Skeletal muscle satellite cell (primary cell): ENCODE measurements around the gene IFNA4. TPM values are rescaled to one million over a fixed set of nuclear protein-coding genes. Genes with fewer than 3 reads are reported as not detected.
"Not testable (repeated sequence)": the region's sequence is repeated elsewhere in the genome, so short reads cannot be mapped to it uniquely, and the experiment has no call there.

Experiments used
- H3K27me3 ChIP-seq: 2 replicates; pipeline ENCODE4 v1.7.0; 2013; ENCODE audit warnings: low read length; ENCODE audit not compliant: control insufficient read depth, insufficient read depth
- H3K36me3 ChIP-seq: 2 replicates; pipeline ENCODE4 v1.7.0; 2013; ENCODE audit warnings: mild to moderate bottlenecking, control low read depth, low read length; ENCODE audit not compliant: insufficient read depth
- H3K4me1 ChIP-seq: 2 replicates; pipeline ENCODE4 v1.7.0; 2013; ENCODE audit warnings: low read length; ENCODE audit not compliant: control insufficient read depth, insufficient read depth
- H3K4me2 ChIP-seq: 2 replicates; pipeline ENCODE4 v1.7.0; 2013; ENCODE audit warnings: mild to moderate bottlenecking, low read length
- H3K4me3 ChIP-seq: 2 replicates; pipeline ENCODE4 v1.7.0; 2013; ENCODE audit warnings: low read length
- H3K9ac ChIP-seq: 2 replicates; pipeline ENCODE4 v1.7.0; 2013; ENCODE audit warnings: mild to moderate bottlenecking, low read depth, low read length, moderate library complexity
- H3K9me3 ChIP-seq: replicated peaks from 2 replicates; pipeline ENCODE4 v1.7.0; 2013; ENCODE audit warnings: mild to moderate bottlenecking, control low read depth, low read length
- total RNA-seq: library from RNA; depleted of rRNA; stranded (reverse); fragments of >200 nt; gene quantifications from 2 replicates; pipeline ENCODE4 v1.2.3, GENCODE V29; 2012; rRNA removed

IFNA4 gene
- not detected in 2 replicates for total RNA-seq

DNA sequence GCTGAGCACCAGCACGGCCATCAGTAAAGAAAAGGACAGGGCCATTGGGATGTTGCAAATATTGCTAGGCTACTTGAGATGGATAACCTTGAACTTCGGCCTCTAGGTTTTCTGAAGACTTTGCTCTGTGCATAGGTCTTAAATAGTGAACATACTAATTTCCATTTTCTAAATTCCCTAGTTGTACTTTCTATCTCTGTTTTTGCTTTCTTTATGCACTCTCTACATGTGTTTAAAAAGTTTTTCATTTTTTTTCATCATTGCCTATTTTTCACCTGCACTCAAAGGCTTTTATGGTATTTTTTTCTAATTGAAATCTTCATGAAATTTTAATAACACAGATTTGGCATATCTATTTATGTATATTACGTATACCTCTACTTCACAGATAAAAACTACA lies at the start of gene IFNA4:
Gene IFNA4 (minus strand): TSS at position 101 of the 400 bp plus-strand sequence. CDS start 56 bp downstream, at position 45.
- not testable (repeated sequence) for H3K4me1 ChIP-seq, H3K4me2 ChIP-seq, H3K36me3 ChIP-seq, H3K9ac ChIP-seq, H3K27me3 ChIP-seq, H3K9me3 ChIP-seq, H3K4me3 ChIP-seq

DNA sequence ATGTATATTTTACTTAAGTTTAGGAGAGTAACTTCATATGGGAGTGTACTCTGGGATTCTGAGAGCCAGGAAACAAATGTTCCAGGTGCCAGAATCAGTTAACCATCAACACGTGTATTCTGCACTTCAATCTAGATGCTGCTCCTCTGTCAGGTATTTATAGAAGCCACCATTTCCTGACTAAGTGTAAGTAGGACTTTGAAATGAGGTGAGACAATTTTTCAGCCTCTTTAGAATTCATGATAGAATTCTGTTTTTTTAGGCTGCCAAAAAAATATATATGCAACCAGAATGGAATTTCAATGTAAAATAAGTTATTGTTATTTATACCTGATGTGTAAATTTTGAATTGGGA lies 49.0 kb upstream of the IFNA4 start:
- H3K4me3 ChIP-seq, H3K9ac ChIP-seq, H3K9me3 ChIP-seq, H3K4me2 ChIP-seq, H3K4me1 ChIP-seq, H3K36me3 ChIP-seq: not testable (repeated sequence)
- H3K27me3 ChIP-seq: peaks cover 42% of the 10 kb centered on the region

GRCh38 chr9:21235468-21236359 lies 48.3 kb upstream of the IFNA4 start:
- H3K9ac ChIP-seq, H3K4me2 ChIP-seq, H3K4me3 ChIP-seq, H3K36me3 ChIP-seq, H3K4me1 ChIP-seq, H3K9me3 ChIP-seq: not testable (repeated sequence)
- peaks cover 41% of the 10 kb centered on the region for H3K27me3 ChIP-seq

DNA sequence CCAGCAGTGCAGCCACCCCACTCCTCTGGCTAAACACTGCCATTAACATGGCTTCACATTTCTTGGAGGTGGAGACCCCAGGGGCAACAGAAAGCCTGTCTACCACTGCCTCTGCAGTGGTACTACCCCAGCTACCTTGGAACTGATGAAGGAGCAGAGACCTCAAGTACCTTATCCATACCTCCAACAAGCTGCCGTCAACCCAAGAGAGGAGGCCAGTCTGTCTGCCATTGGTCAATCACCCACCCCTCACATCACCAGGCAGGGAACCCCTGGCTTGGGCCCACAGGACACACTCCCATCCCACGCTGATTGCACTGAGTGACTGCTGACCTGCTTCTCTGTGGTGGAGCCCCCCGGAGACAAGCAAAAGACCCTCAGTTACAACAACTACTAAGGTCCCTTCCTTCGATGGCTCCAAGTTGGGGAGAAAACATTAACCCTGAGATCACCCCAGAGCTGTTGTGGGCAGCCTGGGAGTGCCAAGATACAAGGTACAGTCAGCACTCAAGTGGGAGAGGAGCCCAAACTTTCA lies 46.8 kb upstream of the IFNA4 start:
- Histone ChIP-seq H3K27me3 (peaks cover 33% of the 10 kb centered on the region), H3K4me2 (no peak overlapping the region), H3K9me3 (no peaks in the 10 kb centered on the region), H3K4me1 (no peaks in the 10 kb centered on the region), H3K9ac (no peak overlapping the region), H3K36me3 (no peaks in the 10 kb centered on the region), H3K4me3 (no peak overlapping the region)

DNA sequence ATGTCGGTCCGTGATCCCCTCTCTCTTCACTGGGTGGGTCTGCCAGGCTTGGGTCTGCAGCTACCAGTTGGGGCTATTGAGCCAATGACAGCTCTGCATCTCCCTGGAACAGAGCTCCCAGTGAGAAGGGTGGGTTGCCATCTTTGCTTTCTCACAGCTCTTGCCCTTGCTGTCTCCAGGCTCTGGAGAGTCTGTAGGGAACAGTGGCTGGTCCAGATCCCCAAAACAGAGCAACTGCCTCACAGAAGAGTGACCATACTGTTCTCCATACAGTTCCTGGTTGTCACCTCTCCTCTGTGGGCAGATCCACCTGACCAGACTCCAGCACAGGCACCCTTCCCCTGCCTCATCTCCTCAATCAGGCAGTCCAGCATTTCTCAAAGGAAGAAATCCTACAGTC lies 45.9 kb upstream of the IFNA4 start:
- Histone ChIP-seq H3K9ac (no peak overlapping the region), H3K27me3 (peaks cover 32% of the 10 kb centered on the region), H3K36me3 (no peaks in the 10 kb centered on the region)

DNA sequence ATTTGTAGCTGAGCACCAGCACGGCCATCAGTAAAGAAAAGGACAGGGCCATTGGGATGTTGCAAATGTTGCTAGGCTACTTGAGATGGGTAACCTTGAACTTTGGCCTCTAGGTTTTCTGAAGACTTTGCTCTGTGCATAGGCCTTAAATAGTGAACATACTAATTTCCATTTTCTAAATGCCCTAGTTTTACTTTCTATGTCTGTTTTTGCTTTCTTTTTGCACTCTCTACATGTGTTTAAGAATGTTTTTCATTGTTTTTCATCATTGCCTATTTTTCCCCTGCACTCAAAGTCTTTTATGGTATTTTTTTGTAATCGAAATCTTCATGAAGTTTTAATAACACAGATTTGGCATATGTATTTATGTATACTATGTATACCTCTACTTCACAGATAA lies 40.7 kb upstream of the IFNA4 start, which contains the start of gene IFNA17:
Gene IFNA17 (minus strand): TSS at position 101 of the 400 bp plus-strand sequence. CDS start 49 bp downstream, at position 52.
- no peaks in the 10 kb centered on the region for H3K36me3 ChIP-seq
- no peak within 1 kb of the TSS for H3K4me3 ChIP-seq
- no peak within 1 kb of the TSS for H3K4me2 ChIP-seq
- H3K9ac ChIP-seq: no peak within 1 kb of the TSS
- peaks cover 20% of the 10 kb centered on the region for H3K27me3 ChIP-seq
- no peaks in the 10 kb centered on the region for H3K4me1 ChIP-seq
- no peaks in the 10 kb centered on the region for H3K9me3 ChIP-seq

More for the DNA sequence above, 45.9 kb upstream of the IFNA4 start:
- Histone ChIP-seq H3K4me3 (no peak overlapping the region), H3K4me1 (no peaks in the 10 kb centered on the region), H3K9me3 (no peaks in the 10 kb centered on the region), H3K4me2 (no peak overlapping the region)

DNA sequence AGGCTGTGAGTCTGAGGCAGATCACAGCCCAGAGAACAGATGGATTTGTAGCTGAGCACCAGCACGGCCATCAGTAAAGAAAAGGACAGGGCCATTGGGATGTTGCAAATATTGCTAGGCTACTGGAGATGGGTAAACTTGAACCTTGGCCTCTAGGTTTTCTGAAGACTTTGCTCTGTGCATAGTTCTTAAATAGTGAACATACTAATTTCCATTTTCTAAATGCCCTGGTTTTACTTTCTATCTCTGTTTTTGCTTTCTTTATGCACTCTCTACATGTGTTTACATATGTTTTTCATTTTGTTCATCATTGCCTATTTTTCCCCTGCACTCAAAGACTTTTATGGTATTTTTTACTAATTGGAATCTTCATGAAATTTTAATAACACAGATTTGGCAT lies 29.8 kb upstream of the IFNA4 start, which contains the start of gene IFNA16:
Gene IFNA16 (minus strand): TSS at position 101 of the 400 bp plus-strand sequence. CDS start 6 bp downstream, at position 95.
- H3K27me3 ChIP-seq: peaks cover 26% of the 10 kb centered on the region
- not testable (repeated sequence) for H3K9ac ChIP-seq, H3K4me3 ChIP-seq, H3K36me3 ChIP-seq, H3K9me3 ChIP-seq, H3K4me2 ChIP-seq, H3K4me1 ChIP-seq

GRCh38 chr9:21213411-21214326 lies 26.3 kb upstream of the IFNA4 start:
- H3K9ac ChIP-seq, H3K36me3 ChIP-seq, H3K4me1 ChIP-seq, H3K4me2 ChIP-seq, H3K4me3 ChIP-seq, H3K9me3 ChIP-seq: not testable (repeated sequence)
- H3K27me3 ChIP-seq: peaks cover 22% of the 10 kb centered on the region

DNA sequence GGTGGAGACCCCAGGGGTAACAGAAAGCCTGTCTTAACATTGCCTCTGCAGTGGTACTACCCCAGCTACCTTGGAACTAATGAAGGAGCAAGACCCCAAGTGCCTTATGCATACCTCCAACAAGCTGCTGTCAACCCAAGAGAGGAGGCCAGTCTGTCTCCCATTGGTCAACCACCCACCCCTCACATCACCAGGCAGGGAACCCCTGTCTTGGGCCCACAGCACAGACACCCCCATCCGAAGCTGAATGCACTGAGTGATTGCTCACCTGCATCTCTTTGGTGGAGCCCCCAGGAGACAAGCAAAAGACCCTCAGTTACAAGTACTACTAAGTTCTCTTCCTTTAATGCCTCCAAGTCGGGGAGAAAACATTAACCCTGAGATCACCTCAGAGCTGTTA lies 24.8 kb upstream of the IFNA4 start:
- H3K4me2 ChIP-seq, H3K9me3 ChIP-seq, H3K36me3 ChIP-seq, H3K4me3 ChIP-seq, H3K4me1 ChIP-seq, H3K9ac ChIP-seq: not testable (repeated sequence)
- peaks cover 12% of the 10 kb centered on the region for H3K27me3 ChIP-seq

- not testable (repeated sequence) for H3K4me2 ChIP-seq, H3K36me3 ChIP-seq, H3K9ac ChIP-seq, H3K4me3 ChIP-seq, H3K9me3 ChIP-seq, H3K4me1 ChIP-seq, H3K27me3 ChIP-seq
These were observed 23.4 kb upstream of the IFNA4 start for GRCh38 chr9:21210782-21211181.

- Histone ChIP-seq H3K4me2 (no peak overlapping the region), H3K4me3 (no peak overlapping the region), H3K36me3 (no peaks in the 10 kb centered on the region), H3K27me3 (peaks cover 5% of the 10 kb centered on the region), H3K9me3 (no peaks in the 10 kb centered on the region), H3K4me1 (no peaks in the 10 kb centered on the region), H3K9ac (no peak overlapping the region)
These were observed 22.9 kb upstream of the IFNA4 start for GRCh38 chr9:21210311-21210710.
